ENCODE data around the gene CRIP1. TPM values are rescaled to one million over a fixed set of nuclear protein-coding genes. Genes with fewer than 3 reads are reported as not detected.
A peak's percentile ranks its signal among the peaks of the same experiment; 100 is the strongest.

The CRIP1 gene
- total and polyA plus RNA-seq, 4 donors, result 229 to 1,123 (median 488) TPM

DNA sequence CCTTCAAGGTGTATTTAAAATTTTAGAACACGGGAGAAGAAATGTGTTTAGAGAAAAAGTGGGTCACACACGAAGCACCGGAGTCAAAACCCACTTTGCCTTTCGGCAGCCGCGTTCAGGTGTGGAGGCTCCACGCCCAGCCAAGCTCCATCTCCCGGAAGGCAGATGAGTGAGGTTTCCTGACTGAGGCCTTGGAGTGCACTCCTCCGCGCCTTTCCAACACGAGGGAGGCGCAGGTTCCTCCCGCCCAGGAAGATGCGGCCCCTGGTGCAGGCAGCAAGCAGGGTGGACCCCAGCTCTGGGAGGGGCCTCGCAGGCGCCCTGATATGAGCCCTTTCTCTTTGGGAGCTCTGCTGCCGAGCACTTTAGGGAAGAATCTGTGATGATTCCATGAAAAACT is 44.6 kb upstream of the CRIP1 start:
- no peaks in the 10 kb centered on the region for H3K27me3 ChIP-seq (ENCODE audit: control insufficient read depth in 1 of 2, insufficient read depth in 2 of 2, low read length in 1 of 2)
- ATAC-seq (ENCODE audit: low FRiP score) (no peak), DNase-seq (no peak)
- 79 to 85% methylated on average over 17 of the region's 17 CpGs for WGBS, 2 donors
- no peaks in the 10 kb centered on the region for H3K9me3 ChIP-seq (ENCODE audit: control insufficient read depth, low read length)
- H3K4me1 ChIP-seq (ENCODE audit: control insufficient read depth in 1 of 2, insufficient read depth in 2 of 2, low read length in 2 of 2), result no peaks in the 10 kb centered on the region
- H3K36me3 ChIP-seq (ENCODE audit: control insufficient read depth in 1 of 2, insufficient read depth in 2 of 2, low read length in 1 of 2), result peaks cover 0 to 1% of the 10 kb centered on the region in 2 donors
- no peak overlapping the region for H3K27ac ChIP-seq (ENCODE audit: low read depth in 1 of 2, low read length in 2 of 2)
- intact Hi-C loops (cut with DNase I), result loop anchor here in 1 of 2 donors (10.0 kb wide), 1 partner anchor 67 kb away; no protein-coding TSS in a partner anchor
- H3K4me3 ChIP-seq (ENCODE audit: low read length in 2 of 2), result no peak overlapping the region

DNA sequence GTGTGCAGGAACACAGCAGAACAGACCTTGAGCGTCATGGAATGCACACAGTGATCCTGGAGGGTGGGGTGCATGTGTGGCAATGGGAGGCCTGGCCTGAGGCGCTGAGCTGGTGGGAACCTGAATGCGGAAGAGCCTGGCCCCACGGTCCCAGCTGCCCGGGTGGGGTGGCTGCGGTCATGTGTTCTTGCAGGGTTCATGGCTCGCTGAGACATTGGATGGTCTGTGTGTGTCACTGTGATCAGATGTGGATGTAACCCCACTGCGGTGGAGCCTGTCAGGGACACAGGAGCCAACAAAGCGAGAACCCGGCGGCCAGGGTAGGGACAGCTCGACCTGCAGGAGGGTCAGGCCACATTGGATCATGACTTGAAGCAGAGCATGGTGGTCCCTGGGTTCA is 43.9 kb upstream of the CRIP1 start:
- Histone ChIP-seq H3K4me3 (ENCODE audit: low read length in 2 of 2) (no peak overlapping the region), H3K27me3 (ENCODE audit: control insufficient read depth in 1 of 2, insufficient read depth in 2 of 2, low read length in 1 of 2) (no peaks in the 10 kb centered on the region), H3K27ac (ENCODE audit: low read depth in 1 of 2, low read length in 2 of 2) (no peak overlapping the region), H3K4me1 (ENCODE audit: control insufficient read depth in 1 of 2, insufficient read depth in 2 of 2, low read length in 2 of 2) (no peaks in the 10 kb centered on the region), H3K9me3 (ENCODE audit: control insufficient read depth, low read length) (no peaks in the 10 kb centered on the region), H3K36me3 (ENCODE audit: control insufficient read depth in 1 of 2, insufficient read depth in 2 of 2, low read length in 1 of 2) (peaks cover 0 to 1% of the 10 kb centered on the region in 2 donors)
- DNase-seq (no peak), ATAC-seq (ENCODE audit: low FRiP score) (no peak)
- 85 to 86% methylated on average over 12 of the region's 12 CpGs for WGBS, 2 donors
- intact Hi-C loops (cut with DNase I), result loop anchor here in 1 of 2 donors (10.0 kb wide), 1 partner anchor 68 kb away; no protein-coding TSS in a partner anchor

DNA sequence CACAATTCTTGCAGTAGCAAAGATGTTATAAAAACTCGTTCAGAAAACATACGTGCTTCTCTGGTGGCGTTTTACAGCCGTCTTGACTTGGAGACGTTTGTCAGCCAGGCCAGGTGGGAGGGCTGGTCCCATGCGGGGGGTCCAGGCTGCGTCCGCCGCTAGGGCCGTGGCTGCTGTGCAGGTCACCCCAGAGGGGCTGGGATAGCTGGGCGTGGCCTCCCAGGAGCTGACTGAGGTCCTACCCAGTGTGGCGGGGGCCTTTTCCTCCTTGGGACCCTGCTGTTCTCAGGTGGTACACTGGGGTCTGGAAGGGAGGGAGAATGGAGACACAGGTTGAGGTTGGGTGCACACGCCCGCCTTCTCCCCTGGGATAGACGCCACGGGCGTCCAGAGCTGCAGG is 41.8 kb upstream of the CRIP1 start:
- Histone ChIP-seq H3K36me3 (ENCODE audit: control insufficient read depth in 1 of 2, insufficient read depth in 2 of 2, low read length in 1 of 2) (peaks cover 0 to 1% of the 10 kb centered on the region in 2 donors), H3K27me3 (ENCODE audit: control insufficient read depth in 1 of 2, insufficient read depth in 2 of 2, low read length in 1 of 2) (no peaks in the 10 kb centered on the region), H3K27ac (ENCODE audit: low read depth in 1 of 2, low read length in 2 of 2) (no peak overlapping the region), H3K4me1 (ENCODE audit: control insufficient read depth in 1 of 2, insufficient read depth in 2 of 2, low read length in 2 of 2) (no peaks in the 10 kb centered on the region), H3K9me3 (ENCODE audit: control insufficient read depth, low read length) (no peaks in the 10 kb centered on the region), H3K4me3 (ENCODE audit: low read length in 2 of 2) (no peak overlapping the region)
- ATAC-seq (ENCODE audit: low FRiP score) (no peak), DNase-seq (no peak)
- intact Hi-C loops (cut with DNase I), result loop anchor here in 1 of 2 donors (5.0 to 10.0 kb wide), 2 partner anchors 70 to 82 kb away; partner anchors contain the start of gene TMEM121
- 80 to 87% methylated on average over 17 of the region's 17 CpGs for WGBS, 2 donors

DNA sequence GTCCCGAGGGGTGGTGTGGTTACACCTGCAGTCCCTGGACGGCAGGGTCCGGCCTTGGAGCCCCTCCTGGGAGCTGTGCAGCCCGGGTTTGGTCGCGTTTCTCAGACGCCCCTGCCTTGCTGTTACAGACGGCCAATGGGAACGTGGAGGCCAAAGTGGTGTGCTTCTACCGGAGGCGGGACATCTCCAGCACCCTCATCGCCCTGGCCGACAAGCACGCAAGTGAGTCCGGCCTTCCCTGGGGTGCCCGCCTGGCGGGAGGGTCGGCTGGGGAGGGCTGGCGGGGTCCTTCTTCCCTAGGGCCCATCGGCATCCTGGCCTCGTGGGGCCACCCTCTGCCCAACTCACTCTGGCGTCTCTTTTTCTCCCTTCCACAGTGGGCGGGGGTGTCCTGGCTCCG is 41.4 kb upstream of the CRIP1 start:
- Histone ChIP-seq H3K27me3 (ENCODE audit: control insufficient read depth in 1 of 2, insufficient read depth in 2 of 2, low read length in 1 of 2) (no peaks in the 10 kb centered on the region), H3K4me1 (ENCODE audit: control insufficient read depth in 1 of 2, insufficient read depth in 2 of 2, low read length in 2 of 2) (no peaks in the 10 kb centered on the region), H3K4me3 (ENCODE audit: low read length in 2 of 2) (no peak overlapping the region), H3K9me3 (ENCODE audit: control insufficient read depth, low read length) (no peaks in the 10 kb centered on the region), H3K36me3 (ENCODE audit: control insufficient read depth in 1 of 2, insufficient read depth in 2 of 2, low read length in 1 of 2) (peaks cover 0 to 1% of the 10 kb centered on the region in 2 donors), H3K27ac (ENCODE audit: low read depth in 1 of 2, low read length in 2 of 2) (no peak overlapping the region)
- ATAC-seq (ENCODE audit: low FRiP score) (no peak), DNase-seq (no peak)
- WGBS, 2 donors, result 82 to 84% methylated on average over 23 to 24 of the region's 24 CpGs
- intact Hi-C loops (cut with DNase I), result loop anchor here in 1 of 2 donors (5.0 to 10.0 kb wide), 2 partner anchors 70 to 82 kb away; partner anchors contain the start of gene TMEM121

DNA sequence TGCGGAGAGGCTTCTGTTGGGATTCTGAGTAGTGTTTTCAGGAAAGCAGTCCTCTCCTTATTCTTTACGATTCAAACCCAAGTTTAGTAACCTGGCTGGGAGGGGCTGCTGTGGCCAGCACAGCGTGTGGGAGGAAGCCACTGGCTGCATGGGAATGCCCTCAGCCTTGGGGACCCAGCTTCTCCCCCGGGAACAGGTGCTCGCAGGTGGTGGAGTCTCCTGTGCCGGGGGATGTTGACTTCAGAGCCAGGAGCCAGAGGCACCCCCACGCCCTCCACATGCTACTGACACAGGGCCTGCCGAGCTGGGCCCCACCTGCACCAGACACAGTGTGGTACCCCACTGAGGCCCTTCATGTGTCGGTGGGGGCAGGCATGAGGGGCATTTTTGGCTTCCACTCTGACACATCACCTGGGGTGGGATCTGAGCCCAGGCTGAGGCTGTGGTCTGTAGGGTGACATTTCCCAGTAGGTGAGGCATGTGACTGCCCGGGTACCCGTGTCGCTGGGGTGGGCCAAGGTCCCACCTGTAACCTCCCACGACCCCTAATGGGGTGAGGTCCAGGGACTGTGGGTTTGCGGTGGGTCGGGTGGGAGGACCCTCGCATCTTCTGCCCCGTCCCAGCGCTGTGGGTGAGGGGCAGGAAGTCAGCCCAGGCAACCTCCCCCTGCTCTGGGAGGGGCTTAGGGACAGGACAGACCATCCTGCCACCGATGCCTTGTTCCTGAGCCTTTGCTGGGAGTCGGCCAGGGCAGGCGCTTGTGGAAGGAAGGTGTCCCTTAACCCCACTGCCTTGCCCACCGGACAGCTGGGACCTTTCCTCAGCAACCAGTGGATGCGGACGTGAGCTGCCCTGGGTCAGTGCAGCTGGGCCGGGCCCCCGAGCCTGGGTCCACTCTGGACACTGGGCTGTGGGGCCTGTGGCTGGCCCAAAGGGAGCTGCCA is 40.5 kb upstream of the CRIP1 start:
- intact Hi-C loops (cut with DNase I), result loop anchor here in 1 of 2 donors (5.0 to 10.0 kb wide), 2 partner anchors 71 to 81 kb away; partner anchors contain the start of gene TMEM121
- H3K36me3 ChIP-seq (ENCODE audit: control insufficient read depth in 1 of 2, insufficient read depth in 2 of 2, low read length in 1 of 2), result peaks cover 0 to 1% of the 10 kb centered on the region in 2 donors
- H3K9me3 ChIP-seq (ENCODE audit: control insufficient read depth, low read length), result no peaks in the 10 kb centered on the region
- H3K4me3 ChIP-seq (ENCODE audit: low read length in 2 of 2), result no peak overlapping the region
- H3K27me3 ChIP-seq (ENCODE audit: control insufficient read depth in 1 of 2, insufficient read depth in 2 of 2, low read length in 1 of 2), result no peaks in the 10 kb centered on the region
- DNase-seq (no peak), ATAC-seq (ENCODE audit: low FRiP score) (no peak)
- H3K27ac ChIP-seq (ENCODE audit: low read depth in 1 of 2, low read length in 2 of 2), result no peak overlapping the region
- no peaks in the 10 kb centered on the region for H3K4me1 ChIP-seq (ENCODE audit: control insufficient read depth in 1 of 2, insufficient read depth in 2 of 2, low read length in 2 of 2)
- 88% methylated on average over 23 to 26 of the region's 26 CpGs for WGBS, 2 donors

DNA sequence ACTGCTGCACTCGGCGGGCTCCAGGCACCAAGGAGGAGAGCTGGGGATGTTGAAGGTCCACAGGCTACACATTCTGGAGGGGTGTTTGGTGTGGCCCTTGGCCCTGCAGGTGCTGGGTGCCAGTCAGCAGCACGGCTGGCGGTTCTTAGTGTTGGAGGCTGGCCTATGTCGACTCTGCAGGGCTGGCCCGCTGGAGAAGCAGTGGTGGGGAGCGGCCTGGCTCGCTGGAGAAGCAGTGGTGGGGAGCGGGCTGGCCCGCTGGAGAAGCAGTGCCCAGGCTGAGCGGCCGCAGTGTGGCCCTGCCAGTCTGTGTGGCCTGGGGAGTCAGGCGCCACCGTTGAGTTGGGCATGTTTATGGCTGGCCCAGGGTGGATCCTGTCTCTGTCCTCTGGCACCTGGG is 39.7 kb upstream of the CRIP1 start:
- H3K36me3 ChIP-seq (ENCODE audit: control insufficient read depth in 1 of 2, insufficient read depth in 2 of 2, low read length in 1 of 2), result peaks cover 0 to 1% of the 10 kb centered on the region in 2 donors
- WGBS, 2 donors, result 59 to 71% methylated on average over 14 of the region's 14 CpGs
- intact Hi-C loops (cut with DNase I), result loop anchor here in 1 of 2 donors (5.0 to 10.0 kb wide), 2 partner anchors 72 to 80 kb away; partner anchors contain the start of gene TMEM121
- no peak for DNase-seq
- H3K4me3 ChIP-seq (ENCODE audit: low read length in 2 of 2), result no peak overlapping the region
- no peak for ATAC-seq (ENCODE audit: low FRiP score)
- H3K27me3 ChIP-seq (ENCODE audit: control insufficient read depth in 1 of 2, insufficient read depth in 2 of 2, low read length in 1 of 2), result no peaks in the 10 kb centered on the region
- no peak overlapping the region for H3K27ac ChIP-seq (ENCODE audit: low read depth in 1 of 2, low read length in 2 of 2)
- H3K9me3 ChIP-seq (ENCODE audit: control insufficient read depth, low read length), result no peaks in the 10 kb centered on the region
- H3K4me1 ChIP-seq (ENCODE audit: control insufficient read depth in 1 of 2, insufficient read depth in 2 of 2, low read length in 2 of 2), result no peaks in the 10 kb centered on the region

DNA sequence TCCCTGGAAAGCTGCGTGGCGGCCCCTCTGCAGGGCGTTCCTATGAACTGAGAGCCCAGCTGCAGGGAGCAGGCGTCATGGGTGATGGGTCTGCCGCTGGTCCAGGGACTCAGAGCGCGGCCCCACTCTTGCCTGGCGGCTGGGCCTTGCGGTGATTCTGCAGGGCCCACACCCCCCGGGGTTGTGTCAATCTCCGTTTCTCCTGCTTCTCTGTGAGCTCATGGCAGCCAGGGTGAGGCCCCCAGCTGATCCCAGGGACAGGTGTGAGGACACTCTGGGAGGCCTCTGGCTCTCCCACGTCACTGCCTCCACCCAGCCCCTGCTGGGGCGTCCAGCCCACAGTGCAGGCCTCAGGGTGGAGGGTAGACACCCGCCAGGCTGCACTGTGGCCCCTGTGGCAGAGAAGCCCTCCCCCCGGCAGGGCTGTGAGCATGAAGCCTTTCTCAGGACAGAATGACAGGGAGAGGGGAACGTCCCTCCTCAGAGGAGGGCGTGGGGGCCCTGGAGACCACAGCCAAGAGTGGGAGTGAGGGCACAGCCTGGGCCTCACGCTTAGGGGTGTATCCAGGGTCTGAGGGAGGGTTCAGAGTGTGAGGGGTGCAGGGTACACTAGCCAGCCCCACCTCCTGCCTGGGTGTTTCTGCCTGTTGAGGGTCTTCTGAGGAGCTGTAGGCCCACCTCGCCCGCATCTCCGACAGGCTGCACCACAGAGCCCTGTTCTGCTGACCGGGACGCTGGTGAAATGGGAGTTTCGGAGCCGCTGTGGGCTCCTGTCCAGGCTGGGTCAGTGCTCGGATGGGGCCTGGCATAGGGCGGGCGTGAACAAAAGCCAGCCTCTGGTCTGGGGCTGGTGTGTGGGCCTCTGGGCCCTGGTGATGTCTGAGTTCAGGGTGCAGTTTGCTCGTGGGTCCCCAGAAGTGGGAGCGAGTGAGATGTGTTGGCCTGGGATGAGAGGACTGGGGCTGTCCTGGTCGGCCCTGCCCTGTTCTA is 38.7 kb upstream of the CRIP1 start:
- no peak overlapping the region for H3K27ac ChIP-seq (ENCODE audit: low read depth in 1 of 2, low read length in 2 of 2)
- peaks cover 0 to 1% of the 10 kb centered on the region in 2 donors for H3K36me3 ChIP-seq (ENCODE audit: control insufficient read depth in 1 of 2, insufficient read depth in 2 of 2, low read length in 1 of 2)
- no peak for DNase-seq
- intact Hi-C loops (cut with DNase I), result loop anchor here (2.0 to 10.0 kb wide), 4 partner anchors 41 to 79 kb away; partner anchors contain the start of genes TEDC1 (in 1 of the 2) and TMEM121 (in 1 of the 2)
- no peaks in the 10 kb centered on the region for H3K4me1 ChIP-seq (ENCODE audit: control insufficient read depth in 1 of 2, insufficient read depth in 2 of 2, low read length in 2 of 2)
- no peaks in the 10 kb centered on the region for H3K27me3 ChIP-seq (ENCODE audit: control insufficient read depth in 1 of 2, insufficient read depth in 2 of 2, low read length in 1 of 2)
- peak; percentile 10 for ATAC-seq (ENCODE audit: low FRiP score)
- WGBS, 2 donors, result 78 to 79% methylated on average over 31 of the region's 31 CpGs
- H3K9me3 ChIP-seq (ENCODE audit: control insufficient read depth, low read length), result no peaks in the 10 kb centered on the region
- H3K4me3 ChIP-seq (ENCODE audit: low read length in 2 of 2), result no peak overlapping the region

DNA sequence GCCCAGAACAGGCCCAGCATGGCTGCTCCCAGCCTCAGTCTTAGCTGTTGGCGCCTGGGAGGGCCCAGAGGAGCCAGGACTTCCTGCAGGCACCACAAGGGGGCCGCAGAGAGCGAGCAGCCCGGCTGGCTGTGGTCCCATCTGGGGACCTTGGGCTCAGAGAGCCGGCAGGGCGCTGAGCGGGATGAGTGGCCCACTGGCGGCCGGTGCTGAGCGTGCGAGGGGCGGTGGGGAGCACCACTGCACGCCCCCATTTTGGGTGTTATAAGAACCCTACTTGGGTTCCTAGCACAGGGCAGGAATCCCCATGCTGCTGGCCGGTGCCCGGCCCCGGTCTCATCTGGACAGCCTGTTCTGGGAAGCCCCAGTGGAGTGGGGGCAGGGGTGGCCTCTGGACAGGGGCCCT is 38.0 kb upstream of the CRIP1 start:
- peak; percentile 88 for ATAC-seq (ENCODE audit: low FRiP score)
- peak; percentile 76 to 94 for DNase-seq
- Histone ChIP-seq H3K27me3 (ENCODE audit: control insufficient read depth in 1 of 2, insufficient read depth in 2 of 2, low read length in 1 of 2) (no peaks in the 10 kb centered on the region), H3K9me3 (ENCODE audit: control insufficient read depth, low read length) (no peaks in the 10 kb centered on the region), H3K36me3 (ENCODE audit: control insufficient read depth in 1 of 2, insufficient read depth in 2 of 2, low read length in 1 of 2) (peaks cover 0 to 2% of the 10 kb centered on the region in 2 donors), H3K4me3 (ENCODE audit: low read length in 2 of 2) (no peak overlapping the region), H3K27ac (ENCODE audit: low read depth in 1 of 2, low read length in 2 of 2) (no peak overlapping the region), H3K4me1 (ENCODE audit: control insufficient read depth in 1 of 2, insufficient read depth in 2 of 2, low read length in 2 of 2) (no peaks in the 10 kb centered on the region)
- 11 to 12% methylated on average over 16 of the region's 16 CpGs for WGBS, 2 donors
- intact Hi-C loops (cut with DNase I), result loop anchor here (2.0 to 10.0 kb wide), 4 partner anchors 40 to 79 kb away; partner anchors contain the start of genes TEDC1 (in 1 of the 2) and TMEM121 (in 1 of the 2)

Measured in aorta (tissue), 5 donors.